Measurements from ENCODE around the gene FAM221B.

Gene FAM221B

DNA sequence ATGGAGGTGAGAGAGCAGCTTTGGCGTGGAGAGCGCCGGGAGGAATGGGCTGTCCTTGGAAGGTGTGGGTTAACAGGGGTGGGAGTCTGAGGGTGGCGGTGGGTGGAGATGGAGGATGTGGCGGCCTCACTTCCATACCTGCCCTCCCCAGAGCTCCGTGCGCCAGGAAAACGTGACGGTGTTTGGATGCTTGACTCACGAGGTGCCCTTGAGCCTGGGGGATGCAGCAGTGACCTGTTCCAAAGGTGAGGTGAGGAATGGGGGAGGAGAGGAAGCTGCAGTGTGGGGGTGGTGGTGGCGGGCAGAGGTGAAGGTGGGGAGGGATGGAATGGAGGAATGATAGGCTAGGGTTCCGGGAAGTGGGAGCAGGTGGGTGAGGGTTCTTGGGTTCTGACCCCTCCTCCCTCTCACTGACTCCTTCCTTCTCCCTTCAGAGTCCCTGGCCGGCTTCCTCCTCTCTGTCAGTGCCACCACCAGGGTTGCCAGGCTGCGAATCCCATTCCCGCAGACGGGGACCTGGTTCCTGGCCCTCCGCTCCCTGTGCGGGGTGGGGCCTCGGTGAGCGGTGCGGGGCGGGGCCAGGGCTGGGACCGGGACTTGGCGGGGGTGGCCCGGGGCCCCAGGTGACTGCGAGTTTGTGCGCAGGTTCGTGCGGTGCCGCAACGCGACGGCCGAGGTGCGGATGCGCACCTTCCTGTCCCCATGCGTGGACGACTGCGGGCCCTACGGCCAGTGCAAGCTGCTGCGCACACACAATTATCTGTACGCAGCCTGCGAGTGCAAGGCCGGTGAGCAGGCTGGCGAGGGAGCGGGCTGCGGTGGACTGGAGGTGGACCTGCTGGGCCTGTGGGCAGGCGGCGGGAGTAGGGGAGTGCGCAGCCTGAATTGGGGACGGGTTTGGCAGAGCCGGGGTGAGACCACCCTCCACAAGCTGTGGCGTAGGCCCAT is 17.6 kb upstream of the FAM221B start:
- DNase-seq, result no peak

DNA sequence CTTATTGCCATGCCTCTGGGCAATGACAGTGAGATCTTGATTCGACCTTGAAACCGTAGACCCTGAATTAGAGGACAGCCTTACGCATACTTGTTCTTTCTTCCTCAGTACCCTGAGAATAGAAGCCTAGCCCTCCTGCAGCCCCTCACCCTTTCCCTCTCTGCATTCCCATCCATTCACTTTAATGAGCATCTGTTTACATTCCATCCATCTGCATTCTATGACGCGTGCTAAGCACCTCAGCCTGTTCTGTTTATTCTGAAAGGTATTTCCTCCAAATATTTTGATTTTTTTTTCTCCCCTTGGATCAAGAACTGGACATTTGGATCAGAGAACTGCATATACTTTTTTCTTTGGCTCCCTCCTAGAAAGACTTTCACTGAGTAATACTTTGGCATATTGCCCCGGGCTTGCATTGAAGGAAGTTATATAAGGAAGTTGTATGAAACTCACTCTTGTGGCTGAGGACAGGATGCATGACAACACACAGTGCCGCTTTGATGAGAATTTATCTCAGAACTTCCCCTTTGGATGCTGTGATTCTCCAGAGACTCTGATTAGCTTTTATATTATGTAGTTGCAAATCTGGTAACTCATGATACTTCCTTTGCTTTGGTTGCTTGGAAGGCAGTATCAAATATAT is 16.2 kb upstream of the FAM221B start:
- no peak for DNase-seq

DNA sequence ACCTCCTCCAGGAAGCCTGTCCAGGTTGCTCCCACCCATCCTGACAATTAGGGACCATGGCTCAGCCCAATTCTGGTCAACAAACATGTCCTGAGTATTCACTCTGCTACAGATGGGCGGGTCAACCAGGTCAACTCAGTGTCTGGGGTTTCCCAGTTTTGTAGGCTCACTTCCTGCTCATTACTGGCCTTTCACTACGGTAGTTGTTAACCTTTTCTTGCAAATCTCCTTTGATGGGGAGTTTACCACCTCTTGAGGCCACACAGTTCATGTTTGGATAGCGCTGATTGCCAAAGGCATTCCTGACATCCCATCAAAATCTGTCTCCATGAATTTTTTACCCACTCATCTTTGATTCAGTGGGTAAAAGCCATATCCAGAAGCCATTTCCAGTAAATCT is 14.3 kb upstream of the FAM221B start:
- DNase-seq, result no peak

DNA sequence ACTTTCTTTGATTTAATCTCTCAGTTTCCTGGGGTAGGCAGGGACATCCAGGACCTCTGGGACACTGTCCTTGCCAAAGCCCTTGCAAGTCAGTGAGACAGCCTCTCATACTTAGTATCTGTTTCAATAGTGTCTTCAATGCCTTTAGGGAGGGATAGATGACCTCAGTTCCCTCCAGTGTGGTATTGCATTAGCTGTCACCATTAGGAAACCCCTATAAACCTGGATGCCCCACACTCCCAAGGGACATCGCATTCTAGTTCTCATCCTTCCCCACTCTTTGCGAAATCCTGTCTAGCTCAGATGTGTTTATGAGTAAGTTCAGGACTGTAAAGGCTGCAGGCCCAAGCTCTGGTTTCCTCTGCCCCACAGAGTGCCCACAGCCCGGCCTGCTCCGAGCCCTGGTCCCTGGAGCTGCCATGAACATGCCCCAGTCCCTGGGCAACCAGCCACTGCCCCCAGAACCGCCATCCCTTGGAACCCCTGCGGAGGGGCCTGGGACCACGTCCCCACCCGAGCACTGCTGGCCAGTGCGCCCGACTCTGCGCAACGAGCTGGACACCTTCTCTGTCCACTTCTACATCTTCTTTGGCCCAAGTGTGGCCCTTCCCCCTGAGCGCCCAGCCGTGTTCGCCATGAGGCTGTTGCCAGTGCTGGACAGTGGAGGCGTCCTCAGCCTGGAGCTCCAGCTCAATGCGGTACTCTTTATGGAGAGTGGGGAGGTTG is 13.7 kb upstream of the FAM221B start:
- DNase-seq, result no peak

DNA sequence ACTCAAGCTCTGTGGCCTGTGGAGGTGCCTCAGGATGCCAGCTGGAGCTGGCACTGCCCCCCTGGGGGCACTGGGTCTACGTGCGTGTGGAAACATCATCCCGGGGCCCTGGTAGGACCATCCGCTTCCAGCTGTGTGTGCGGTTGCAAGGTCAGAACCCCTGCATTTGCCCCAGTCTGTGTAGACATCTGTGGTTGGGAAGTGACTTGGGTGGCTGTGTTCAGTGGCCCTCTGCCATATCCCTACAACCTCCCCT is 13.0 kb upstream of the FAM221B start:
- DNase-seq, result no peak

DNA sequence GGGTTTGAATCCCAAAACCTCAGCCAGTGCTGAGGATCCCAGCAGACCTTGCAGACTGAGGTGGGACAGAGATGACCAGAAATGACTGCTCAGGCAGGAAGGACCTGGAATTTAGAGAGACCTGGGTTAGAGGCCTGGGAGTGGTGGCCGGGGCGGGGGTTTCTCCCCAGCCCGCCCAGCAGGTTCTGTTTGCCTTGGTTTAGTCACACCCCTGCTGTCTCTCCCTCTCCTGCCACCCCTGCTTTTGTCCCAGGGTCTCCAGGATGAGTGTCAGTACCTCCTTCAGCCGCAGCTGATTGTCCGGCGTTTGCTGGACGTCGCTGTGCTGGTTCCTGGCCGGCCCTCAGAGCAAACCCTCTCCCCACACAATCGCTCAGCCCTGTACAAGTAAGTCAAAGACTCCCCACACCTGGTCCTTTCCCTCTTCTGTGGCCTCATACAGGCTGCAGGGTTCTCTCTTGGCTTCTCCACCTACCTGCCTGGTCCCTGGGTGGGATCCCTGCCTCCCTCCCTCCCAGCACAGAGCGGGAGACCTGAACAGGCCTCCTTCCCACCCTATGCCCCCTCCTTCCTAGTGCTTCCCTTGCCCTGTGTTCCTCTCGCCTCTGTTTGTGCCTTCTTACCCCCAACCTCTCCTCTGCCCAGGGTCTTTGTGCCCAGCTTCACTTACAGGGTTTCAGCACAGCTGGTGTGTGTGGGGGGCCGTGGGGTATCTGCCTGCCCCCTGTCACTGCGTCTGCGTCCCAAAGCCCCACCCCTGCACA is 12.5 kb upstream of the FAM221B start:
- no peak for DNase-seq

DNA sequence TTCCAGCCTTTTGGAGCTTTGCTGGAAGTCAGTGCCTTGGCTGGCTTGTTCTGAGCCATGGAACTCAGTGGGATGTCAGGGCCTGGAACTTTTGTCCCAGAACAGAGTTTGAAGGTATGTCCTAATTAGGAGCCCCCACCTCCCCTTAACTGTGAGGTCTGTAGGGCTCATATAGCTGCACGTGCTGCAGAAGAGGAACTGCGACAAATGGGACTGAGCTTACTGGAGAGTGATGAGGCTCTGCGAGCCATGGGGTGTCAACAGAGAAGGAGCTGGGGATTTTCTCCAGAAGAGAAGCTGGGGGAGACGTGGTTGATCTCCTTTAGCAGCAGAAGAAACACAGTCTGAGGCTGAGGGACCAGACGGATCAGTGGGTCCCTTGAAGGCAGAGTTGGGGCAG is 11.4 kb upstream of the FAM221B start:
- no peak for DNase-seq

DNA sequence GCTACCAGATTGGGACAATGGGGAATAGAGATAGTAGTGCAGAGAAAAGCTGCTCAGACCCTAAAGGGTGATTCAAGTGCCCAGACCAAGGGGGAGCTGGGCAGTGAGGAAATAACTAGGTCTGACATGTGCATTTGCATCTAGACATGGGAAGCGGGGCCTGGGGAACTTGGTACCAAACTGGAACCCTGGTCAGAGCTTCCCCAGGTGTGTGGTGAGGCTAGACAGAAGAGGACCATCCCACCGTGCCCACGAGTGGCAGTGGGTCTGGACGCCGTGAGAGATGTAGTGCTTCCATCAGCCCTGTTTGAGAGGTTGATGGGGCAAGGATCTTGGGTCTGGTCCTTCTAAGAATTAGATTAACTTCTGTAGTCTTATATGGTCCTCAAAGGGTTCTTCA is 8.1 kb upstream of the FAM221B start:
- no peak for DNase-seq

DNA sequence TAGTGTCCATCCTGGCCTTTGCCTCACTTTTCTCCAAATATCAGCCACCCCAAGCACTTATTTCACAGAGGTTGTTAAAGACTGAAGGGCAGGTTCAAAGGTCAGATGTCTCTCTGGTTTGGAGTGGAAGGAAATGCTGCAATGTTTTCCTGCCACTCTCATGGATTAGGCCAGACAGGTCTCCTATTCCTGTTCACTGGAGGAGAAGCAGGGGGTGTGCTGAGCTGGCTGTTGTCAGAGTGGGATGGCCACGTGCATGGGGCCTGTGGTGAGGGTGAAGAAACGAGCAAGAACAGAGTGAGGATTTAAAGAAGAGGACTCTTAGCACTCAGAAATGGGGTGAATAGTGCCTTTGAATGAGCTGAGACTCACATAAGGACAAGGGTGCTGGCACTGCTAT is 7.2 kb upstream of the FAM221B start:
- DNase-seq, result no peak

DNA sequence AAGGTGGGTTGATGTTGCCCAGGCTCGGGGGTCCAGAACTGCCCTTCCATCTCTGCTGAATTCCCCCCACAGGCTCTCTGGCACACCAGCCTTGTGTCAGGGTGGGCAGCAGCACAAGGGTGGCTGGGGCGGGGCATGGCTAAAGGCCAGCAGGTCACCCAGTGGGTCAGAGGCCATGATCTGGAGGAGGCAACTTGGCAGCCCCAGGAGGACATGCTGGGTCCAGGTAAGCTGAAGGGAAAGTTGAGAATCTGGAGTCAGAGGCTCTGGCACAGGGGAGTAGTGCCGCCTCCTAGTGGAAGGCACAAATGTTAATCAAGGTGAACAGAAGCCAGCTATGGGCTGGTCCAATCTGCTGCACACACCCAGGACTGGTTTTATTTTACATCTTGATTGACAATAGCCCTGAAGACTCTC is 6.7 kb upstream of the FAM221B start:
- no peak for DNase-seq

DNA sequence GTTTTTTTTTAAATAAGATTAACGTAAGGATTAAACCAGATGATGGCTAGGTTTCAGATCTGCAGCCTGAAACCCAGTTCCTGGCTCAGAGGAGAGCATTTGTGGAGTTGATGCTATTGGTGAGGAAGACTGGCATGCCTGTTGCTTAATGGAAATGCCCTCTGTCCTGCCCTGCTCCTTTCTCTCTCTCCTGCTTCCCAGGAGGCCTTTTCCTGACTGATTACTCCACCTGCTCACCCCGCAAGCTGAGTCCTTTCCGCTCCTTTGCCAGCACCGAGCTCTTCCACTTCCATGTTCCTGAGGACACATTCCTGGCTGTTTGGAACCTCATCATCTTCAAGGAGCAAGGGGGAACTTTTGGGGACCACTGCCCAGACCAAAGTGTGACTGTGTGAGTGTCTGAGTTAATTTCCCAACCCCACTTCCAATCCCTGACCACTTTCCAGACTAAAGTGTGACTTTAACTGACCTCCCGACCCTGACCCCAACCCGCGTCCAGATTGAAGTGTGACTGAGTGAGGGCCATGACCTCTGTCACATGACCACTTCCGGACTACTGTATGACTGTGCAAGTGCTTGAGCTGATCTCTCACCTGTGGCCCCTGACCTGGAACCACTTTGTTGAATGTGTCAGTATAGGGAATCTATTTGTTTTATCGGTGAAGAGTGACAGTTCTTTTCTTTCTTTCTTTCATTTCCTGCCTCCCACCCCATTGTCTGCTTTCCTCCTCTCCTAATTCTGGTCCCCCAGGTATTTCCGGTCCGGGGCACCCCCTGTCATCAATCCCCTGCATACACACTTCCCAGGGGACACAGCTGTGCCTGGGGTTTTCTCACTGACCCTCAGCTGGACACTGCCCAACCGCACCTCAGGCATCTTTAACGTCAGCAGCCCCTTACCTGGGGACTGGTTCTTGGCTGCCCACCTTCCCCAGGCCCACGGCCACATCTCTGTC is 6.0 kb upstream of the FAM221B start:
- DNase-seq, result no peak

DNA sequence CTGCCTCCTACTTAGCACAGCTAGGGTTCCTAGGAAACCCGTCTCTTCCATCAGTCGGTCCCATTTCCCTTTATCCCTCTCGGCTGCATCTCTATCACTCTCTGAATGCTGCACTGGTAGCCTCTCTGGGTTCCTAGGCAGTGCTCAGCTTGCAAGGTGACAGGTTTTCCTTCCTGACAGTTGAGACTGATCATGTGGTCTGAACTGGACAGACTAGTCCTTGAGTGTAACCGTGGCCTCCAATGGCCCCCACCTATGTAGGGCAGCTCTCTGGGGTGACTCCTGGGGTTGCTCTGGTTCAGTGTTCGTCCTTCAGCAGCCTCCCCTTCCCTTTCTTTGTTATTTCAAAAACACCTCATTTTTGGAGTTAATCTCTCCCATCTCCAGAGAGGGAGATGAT is 4.3 kb upstream of the FAM221B start:
- DNase-seq, result no peak

DNA sequence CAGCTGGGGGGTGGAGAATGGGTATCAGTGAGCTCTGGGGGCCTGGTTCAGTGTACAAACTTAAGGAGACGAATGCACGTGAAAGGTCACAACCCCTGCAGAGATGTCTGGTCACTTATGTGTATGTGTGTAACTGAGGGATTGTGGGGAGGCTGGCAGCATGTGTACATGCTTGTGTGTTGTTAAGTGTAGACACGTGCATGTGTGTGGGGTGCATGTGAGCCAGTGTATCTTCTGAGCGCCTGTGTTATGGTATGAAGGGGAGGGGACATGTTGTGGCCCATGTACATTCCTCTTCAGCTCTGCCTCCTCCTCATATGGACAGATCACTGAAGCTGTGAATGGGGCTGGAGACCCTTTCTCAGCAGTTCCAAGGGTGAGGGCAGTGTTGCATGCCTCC is 2.5 kb upstream of the FAM221B start:
- DNase-seq, result no peak

DNA sequence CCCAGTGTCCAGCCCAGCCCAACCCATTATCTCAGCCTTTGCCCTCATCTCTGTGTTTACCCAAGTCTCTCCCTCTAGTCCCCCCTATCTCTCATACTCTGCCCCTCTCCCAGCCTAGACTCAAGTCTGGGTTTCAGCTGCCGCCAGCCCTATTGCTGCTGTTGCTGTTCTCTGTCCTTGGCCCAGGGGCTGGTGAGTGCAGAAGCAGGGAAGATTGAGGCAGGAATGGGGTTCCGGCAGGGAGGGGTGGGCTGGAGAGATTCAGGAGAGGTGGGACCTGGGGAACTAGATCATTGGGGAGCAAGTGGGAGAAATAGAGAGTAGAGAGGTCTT is 1.2 kb upstream of the FAM221B start:
- DNase-seq, result no peak

DNA sequence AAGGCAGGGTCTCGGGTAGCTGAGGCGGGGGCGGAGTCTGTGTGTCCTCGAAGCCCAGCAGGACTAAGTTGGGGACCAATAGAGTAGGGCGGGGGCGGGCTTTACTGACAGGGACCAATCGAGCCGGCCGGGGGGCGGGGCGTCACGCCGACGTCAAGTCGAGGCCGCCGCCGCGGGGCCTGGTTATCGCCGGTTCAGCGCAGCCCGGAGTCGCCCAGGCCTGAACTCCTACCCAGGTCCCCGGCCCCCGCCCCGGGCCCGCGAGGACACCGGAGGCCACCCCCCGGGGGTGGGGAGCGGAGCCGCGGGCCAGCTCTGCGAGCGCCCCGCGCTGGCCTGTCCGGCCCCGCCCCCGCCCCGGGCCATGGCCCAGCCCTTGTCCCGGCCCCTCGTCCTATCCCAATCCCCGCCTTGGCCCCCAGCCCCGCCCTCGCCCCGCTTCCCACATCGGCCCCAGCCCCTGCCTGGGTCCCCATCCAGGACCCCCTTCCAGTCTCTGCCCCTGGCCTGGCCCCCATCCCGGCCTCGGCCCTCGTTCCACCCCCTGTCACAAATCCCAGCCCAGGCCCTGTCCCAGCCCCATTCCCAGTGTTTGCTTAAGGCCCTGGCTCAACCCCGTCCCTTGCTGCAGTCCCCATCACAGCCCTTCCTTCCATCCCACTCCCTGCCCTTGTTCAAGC is 692 bp upstream of the FAM221B start, which contains the start of gene TMEM8B:
Gene TMEM8B, plus strand, starts transcription at position 145 of the 680 bp plus-strand sequence. Its CDS starts 220 bp downstream, at position 365.
- DNase-seq, result peak; percentile 75

DNA sequence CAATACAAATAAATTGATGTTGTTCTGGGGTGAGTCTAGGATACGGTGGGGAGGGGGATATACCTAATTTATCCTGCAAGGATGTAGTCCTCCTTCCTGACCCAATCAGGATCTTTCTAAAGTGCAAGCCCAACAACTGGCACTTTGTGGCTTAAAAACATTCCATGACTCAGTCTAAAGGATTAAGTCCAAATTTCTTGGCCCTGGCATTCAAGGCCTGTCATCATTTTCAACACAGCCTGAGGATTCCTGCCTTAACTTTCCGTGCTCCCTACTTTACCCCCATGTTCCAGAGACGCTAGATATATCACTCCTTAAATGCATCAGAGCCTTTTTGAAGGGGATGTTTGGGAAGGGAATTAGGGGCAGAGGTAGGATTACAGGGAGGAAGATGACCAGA is 1.0 kb downstream of the FAM221B start:
- DNase-seq, result no peak

DNA sequence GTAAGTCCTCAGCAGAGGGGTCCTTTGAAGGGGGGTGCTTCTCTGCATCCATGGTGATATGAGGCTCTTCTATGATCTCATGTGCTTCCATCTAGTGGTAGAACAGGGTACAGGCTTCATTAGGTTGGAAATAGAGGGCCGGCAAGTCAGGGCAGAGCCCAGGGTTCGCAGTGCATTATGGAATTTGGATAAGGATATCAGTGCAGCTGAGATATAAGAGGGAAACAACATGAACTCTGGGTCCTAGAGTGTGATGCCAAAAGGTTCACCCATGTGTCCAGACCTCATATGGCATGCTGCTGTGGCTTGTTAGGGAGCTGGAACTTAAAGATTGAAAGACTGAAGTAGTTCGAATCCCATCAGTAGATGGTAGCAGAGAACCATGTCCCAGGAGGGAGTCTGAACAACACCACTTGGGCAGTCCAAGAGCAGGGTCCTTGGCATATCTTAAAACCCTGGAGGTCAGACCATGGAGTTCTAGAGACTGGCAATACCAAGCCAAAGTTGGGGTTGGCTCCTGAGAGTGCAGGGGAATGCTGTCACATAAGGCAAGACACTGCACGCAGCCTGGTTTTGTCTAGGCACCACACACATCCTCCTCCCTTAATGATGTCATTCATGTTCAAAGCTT is 2.3 kb downstream of the FAM221B start:
- peak; percentile 48 for DNase-seq

DNA sequence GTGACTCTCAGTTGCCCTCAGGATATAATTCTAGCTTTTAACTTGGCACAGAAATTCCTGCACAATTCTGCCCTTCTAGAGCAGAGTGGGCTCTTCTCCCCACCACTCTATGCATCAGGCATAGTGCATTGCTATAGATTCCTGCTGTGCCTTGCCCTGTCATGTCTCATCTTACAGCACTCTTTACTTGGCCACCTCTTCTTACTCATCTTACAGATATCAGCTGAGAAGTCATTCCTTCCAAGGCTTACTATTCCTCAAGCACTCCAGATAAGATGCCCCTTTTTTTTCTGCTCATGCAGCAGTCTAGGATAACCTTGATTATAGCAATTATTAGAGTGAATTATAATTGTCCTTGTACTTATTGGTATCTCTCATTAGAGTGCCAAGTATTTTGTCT is 5.6 kb downstream of the FAM221B start:
- no peak for DNase-seq

DNA sequence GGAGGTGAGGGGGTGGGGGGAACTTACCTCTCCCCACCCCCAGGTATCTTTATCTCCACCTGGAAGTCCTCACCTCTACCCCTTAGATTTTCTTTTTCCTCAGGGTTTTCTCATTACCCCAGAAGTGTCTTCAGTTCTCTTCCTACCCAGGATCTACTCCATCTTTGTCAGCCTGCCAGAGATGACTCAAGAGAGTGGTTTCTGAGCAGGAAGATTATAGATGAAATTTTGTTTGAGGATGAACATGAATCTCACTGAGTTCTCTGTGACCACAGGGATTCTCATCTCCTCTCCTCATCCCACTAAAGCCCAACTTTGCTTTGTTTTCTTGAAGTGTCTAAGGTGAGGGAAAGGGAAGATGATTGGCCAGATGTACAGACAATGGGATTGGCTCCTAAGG is 8.5 kb downstream of the FAM221B start:
- no peak for DNase-seq

DNA sequence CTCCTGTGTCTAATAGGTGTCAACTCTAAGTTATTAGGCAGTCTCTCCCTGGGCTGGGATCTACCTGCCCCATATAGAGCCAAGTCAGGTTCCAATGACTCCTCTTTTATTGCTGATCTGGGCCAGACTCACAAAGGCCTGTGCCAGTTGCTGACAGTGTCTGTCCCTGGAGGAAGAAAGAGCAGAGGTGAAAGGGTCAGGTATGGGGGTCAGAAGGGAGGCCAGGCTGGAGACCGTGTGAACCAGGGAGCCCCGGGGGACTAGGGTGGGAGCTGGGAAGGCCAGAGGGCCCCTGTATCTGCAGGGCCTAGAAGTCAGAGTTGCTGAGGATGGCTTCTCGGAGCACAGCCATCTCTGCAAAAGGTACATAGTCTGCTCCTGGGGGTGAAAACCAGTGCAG is 10.2 kb downstream of the FAM221B start:
- DNase-seq, result no peak

DNA sequence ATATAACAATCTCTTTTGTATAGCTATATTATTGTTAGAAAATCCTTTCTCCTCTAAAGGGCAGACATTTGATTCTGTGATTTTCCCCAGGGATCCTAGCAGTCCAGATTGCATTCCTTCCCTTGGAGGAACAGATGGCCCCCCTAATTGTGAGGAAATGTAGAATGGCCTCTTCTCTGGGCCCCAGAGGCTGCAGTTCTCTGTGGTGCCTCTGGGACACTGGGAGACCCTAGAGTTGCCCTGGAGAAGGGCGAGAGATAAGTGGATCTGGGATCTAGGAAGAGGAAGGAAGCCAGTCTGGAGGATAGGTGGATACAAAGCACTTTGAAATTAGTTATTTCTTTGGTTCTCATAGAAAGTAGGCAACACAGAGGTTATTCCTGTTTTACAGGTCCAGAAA is 11.8 kb downstream of the FAM221B start:
- DNase-seq, result no peak
